Measurements from ENCODE around the gene ZSCAN18.

- TF ChIP-seq CTCF (IDR thresholded peaks at IDR 0.05; ENCODE audit: poor library complexity, severe bottlenecking) (no peak), POLR2AphosphoS5 (IDR thresholded peaks at IDR 0.05) (no peak), SMC3 (conservative IDR thresholded peaks at IDR 0.05; ENCODE audit: poor library complexity) (no peak), RAD21 (conservative IDR thresholded peaks at IDR 0.05) (no peak), EZH2 (IDR thresholded peaks at IDR 0.05; ENCODE audit: borderline replicate concordance, insufficient read depth, low read length, poor library complexity, severe bottlenecking) (no peak), REST (IDR thresholded peaks at IDR 0.05; ENCODE audit: borderline replicate concordance) (no peak), EP300 (conservative IDR thresholded peaks at IDR 0.05; ENCODE audit: poor library complexity, severe bottlenecking) (no peak), TAF1 (IDR thresholded peaks at IDR 0.05; ENCODE audit: low read depth) (no peak), MXI1 (conservative IDR thresholded peaks at IDR 0.05; ENCODE audit: poor library complexity, severe bottlenecking) (no peak)
Observed at GRCh38 chr19:58044886-58045285, 53.1 kb downstream of the ZSCAN18 start.

All from neural cell (in vitro differentiated cells).